ENCODE data around the gene VASH2. TPM values are rescaled to one million over a fixed set of nuclear protein-coding genes. Genes with fewer than 3 reads are reported as not detected.
A peak's percentile ranks its signal among the peaks of the same experiment; 100 is the strongest.
"Not testable (repeated sequence)": the region's sequence is repeated elsewhere in the genome, so short reads cannot be mapped to it uniquely, and the experiment has no call there.

Gene VASH2
- total RNA-seq, 1 donor from 2014 or later = 15.8 TPM

- Mint-ChIP-seq H3K27ac (no peak overlapping the region), H3K9me3 (ENCODE audit: low read depth) (peaks cover 17% of the 10 kb centered on the region), H3K4me3 (ENCODE audit: low read depth) (no peak overlapping the region), H3K4me1 (ENCODE audit: low read depth) (peaks cover 2% of the 10 kb centered on the region), H3K36me3 (ENCODE audit: insufficient read depth) (peaks cover under 1% of the 10 kb centered on the region), H3K27me3 (peaks cover 72% of the 10 kb centered on the region)
- TF ChIP-seq CTCF (IDR thresholded peaks at IDR 0.05; ENCODE audit: unreplicated experiment) = no peak
- no peak for DNase-seq (ENCODE audit: low spot score, unreplicated experiment)
These were observed 41.4 kb upstream of the VASH2 start for GRCh38 chr1:212908971-212909370.

GRCh38 chr1:212909652-212910063 lies 40.7 kb upstream of the VASH2 start:
- peaks cover 10% of the 10 kb centered on the region for H3K9me3 Mint-ChIP-seq (ENCODE audit: low read depth)
- H3K36me3 Mint-ChIP-seq (ENCODE audit: insufficient read depth) = no peaks in the 10 kb centered on the region
- peaks cover 2% of the 10 kb centered on the region for H3K4me1 Mint-ChIP-seq (ENCODE audit: low read depth)
- no peak overlapping the region for H3K27ac Mint-ChIP-seq
- H3K4me3 Mint-ChIP-seq (ENCODE audit: low read depth) = no peak overlapping the region
- peaks cover 78% of the 10 kb centered on the region for H3K27me3 Mint-ChIP-seq
- no peak for TF ChIP-seq CTCF (IDR thresholded peaks at IDR 0.05; ENCODE audit: unreplicated experiment)
- DNase-seq (ENCODE audit: low spot score, unreplicated experiment) = no peak

DNA sequence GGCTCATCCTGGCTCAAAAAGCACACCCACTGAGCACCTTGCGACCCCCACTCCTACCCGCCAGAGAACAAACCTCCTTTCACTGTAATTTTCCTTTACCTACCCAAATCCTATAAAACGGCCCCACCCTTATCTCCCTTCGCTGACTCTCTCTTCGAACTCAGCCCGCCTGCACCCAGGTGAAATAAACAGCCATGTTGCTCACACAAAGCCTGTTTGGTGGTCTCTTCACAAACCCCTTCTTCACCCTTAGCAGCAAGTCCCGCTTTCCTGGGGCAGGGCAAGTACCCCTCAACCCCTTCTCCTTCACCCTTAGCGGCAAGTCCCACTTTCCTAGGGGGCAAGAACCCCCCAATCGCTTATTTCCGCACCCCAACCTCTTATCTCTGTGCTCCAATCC lies 40.1 kb upstream of the VASH2 start:
- DNase-seq (ENCODE audit: low spot score, unreplicated experiment); H3K4me3 Mint-ChIP-seq (ENCODE audit: low read depth); H3K9me3 Mint-ChIP-seq (ENCODE audit: low read depth); H3K27ac Mint-ChIP-seq; H3K4me1 Mint-ChIP-seq (ENCODE audit: low read depth); H3K36me3 Mint-ChIP-seq (ENCODE audit: insufficient read depth): not testable (repeated sequence)
- H3K27me3 Mint-ChIP-seq = peaks cover 84% of the 10 kb centered on the region

- H3K27me3 Mint-ChIP-seq = peaks cover 80% of the 10 kb centered on the region
- not testable (repeated sequence) for H3K9me3 Mint-ChIP-seq (ENCODE audit: low read depth); H3K36me3 Mint-ChIP-seq (ENCODE audit: insufficient read depth); H3K4me3 Mint-ChIP-seq (ENCODE audit: low read depth); DNase-seq (ENCODE audit: low spot score, unreplicated experiment); H3K4me1 Mint-ChIP-seq (ENCODE audit: low read depth); H3K27ac Mint-ChIP-seq
These were observed 36.7 kb upstream of the VASH2 start for GRCh38 chr1:212913638-212914037.

DNA sequence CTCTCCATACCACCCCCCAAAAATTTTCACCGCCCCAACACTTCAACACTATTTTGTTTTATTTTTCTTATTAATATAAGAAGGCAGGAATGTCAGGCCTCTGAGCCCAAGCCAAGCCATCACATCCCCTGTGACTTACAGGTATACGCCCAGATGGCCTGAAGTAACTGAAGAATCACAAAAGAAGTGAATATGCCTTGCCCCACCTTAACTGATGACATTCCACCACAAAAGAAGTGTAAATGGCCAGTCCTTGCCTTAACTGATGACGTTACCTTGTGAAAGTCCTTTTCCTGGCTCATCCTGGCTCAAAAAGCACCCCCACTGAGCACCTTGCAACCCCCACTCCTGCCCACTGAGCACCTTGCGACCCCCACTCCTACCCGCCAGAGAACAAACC lies 36.2 kb upstream of the VASH2 start:
- DNase-seq (ENCODE audit: low spot score, unreplicated experiment); H3K36me3 Mint-ChIP-seq (ENCODE audit: insufficient read depth); H3K27ac Mint-ChIP-seq; H3K4me3 Mint-ChIP-seq (ENCODE audit: low read depth); H3K9me3 Mint-ChIP-seq (ENCODE audit: low read depth); H3K4me1 Mint-ChIP-seq (ENCODE audit: low read depth): not testable (repeated sequence)
- peaks cover 75% of the 10 kb centered on the region for H3K27me3 Mint-ChIP-seq

DNA sequence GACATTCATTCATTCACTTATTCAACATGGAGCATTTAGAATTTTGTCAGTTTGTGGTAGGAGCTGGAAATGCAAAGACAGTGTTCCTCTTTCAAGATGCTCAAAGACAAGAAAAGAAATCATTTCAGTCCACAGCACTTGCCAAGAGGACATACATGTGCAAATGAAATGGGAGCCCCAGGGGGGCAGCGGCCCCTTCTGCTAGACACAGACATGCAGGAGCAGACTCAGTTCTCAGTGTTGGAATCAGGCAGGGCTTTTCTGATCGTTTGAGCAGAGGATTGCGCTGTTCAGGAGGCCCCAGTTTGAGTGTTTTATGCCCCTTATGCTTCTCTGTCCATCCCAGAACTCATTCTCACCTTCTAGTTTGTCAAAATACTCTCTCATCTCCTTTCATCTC lies 35.6 kb upstream of the VASH2 start:
- Mint-ChIP-seq H3K27ac (no peak overlapping the region), H3K36me3 (ENCODE audit: insufficient read depth) (no peaks in the 10 kb centered on the region), H3K9me3 (ENCODE audit: low read depth) (no peaks in the 10 kb centered on the region), H3K4me3 (ENCODE audit: low read depth) (no peak overlapping the region), H3K27me3 (peaks cover 70% of the 10 kb centered on the region), H3K4me1 (ENCODE audit: low read depth) (peaks cover 6% of the 10 kb centered on the region)
- no peak for TF ChIP-seq CTCF (IDR thresholded peaks at IDR 0.05; ENCODE audit: unreplicated experiment)
- no peak for DNase-seq (ENCODE audit: low spot score, unreplicated experiment)

DNA sequence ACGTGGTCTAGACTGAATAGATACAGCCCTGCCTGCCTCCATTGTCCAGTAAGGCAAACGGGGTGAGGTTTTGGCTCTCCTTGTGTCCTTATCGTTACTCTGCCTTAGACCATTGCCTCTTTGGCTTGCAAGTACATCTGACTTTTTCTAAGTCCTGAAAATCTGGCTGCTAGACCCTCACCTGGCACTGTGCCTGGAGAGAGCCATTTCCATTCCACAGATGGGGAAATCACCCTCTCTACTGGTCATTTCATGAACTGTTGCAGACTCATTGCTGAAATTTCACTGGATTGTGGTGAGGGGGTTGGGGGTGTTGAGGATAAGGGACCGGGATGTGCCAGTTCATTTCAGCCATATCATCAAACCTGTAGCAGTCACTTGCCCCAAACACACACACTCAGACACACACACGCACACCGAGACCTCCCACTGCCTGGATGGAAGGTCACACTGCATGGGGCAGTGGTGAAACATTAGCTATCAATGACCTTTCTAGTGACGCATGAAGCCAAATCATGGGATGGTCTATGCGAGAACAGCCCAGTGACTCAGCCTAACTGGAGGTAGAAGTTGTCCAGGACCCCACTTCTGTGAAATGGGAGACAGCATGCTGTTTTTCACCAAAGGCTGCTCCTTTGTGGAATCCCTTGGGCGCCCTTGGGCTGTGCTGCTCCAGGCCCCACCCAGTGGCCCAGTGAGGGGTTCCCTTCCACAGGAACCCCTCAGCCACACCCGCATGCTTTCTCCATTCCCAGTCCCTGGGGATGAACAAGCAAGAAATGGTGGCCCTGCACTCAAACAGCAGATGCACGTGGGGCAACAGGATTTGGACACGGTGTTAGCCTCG lies 34.9 kb upstream of the VASH2 start:
- no peaks in the 10 kb centered on the region for H3K9me3 Mint-ChIP-seq (ENCODE audit: low read depth)
- no peak for DNase-seq (ENCODE audit: low spot score, unreplicated experiment)
- H3K27me3 Mint-ChIP-seq = peaks cover 63% of the 10 kb centered on the region
- H3K36me3 Mint-ChIP-seq (ENCODE audit: insufficient read depth) = no peaks in the 10 kb centered on the region
- no peak overlapping the region for H3K4me3 Mint-ChIP-seq (ENCODE audit: low read depth)
- H3K4me1 Mint-ChIP-seq (ENCODE audit: low read depth) = peaks cover 6% of the 10 kb centered on the region
- no peak overlapping the region for H3K27ac Mint-ChIP-seq
- TF ChIP-seq CTCF (IDR thresholded peaks at IDR 0.05; ENCODE audit: unreplicated experiment) = peak; percentile 42

Data from progenitor cell of endocrine pancreas (in vitro differentiated cells).